ENCODE data around the gene PRPF38B.

The PRPF38B gene

DNA sequence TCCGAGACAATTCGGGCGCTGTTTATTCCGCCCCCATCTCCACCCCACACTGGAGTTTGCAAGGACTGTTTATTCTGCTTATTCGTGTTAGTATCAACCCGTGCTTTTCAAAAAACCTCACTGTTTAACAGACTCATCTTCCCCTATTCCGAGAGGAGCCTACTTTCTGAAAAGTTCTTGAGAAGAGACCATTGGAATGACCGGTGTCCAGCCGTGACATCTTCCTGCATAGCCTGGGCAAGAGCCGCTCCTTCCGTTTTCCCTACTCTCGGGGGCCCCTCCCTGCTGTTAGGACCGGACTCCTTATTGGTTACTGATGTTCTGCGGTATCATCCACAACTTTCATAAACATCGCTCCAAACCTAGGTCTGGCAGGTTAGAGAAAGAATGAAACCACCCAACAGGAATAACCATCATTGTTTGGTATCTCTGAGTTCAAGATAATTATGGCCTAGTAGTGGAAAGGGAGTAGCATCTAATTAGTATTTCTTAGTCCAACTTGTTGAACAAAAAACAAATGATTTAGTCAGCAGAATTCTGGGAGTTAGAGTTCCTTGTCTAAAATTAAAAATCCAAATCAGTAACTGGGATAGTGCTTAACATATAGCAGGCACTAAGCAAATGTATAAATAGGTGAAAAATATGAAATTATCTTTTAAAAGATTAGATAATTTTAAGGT is 55.2 kb downstream of the PRPF38B start:
- Histone ChIP-seq H3K4me3 (replicated peaks; ENCODE audit: low read depth, low read length) (peak overlapping the region; percentile 93), H3K36me3 (ENCODE audit: control insufficient read depth, insufficient read depth, low read length) (no peaks in the 10 kb centered on the region; the same call in none of the 2 replicates), H3K27me3 (replicated peaks; ENCODE audit: control insufficient read depth, insufficient read depth, low read length) (no peaks in the 10 kb centered on the region)
- peak; percentile 48 for DNase-seq (ENCODE audit: extremely low read depth, insufficient read length)
- TF ChIP-seq, protein P1, sequence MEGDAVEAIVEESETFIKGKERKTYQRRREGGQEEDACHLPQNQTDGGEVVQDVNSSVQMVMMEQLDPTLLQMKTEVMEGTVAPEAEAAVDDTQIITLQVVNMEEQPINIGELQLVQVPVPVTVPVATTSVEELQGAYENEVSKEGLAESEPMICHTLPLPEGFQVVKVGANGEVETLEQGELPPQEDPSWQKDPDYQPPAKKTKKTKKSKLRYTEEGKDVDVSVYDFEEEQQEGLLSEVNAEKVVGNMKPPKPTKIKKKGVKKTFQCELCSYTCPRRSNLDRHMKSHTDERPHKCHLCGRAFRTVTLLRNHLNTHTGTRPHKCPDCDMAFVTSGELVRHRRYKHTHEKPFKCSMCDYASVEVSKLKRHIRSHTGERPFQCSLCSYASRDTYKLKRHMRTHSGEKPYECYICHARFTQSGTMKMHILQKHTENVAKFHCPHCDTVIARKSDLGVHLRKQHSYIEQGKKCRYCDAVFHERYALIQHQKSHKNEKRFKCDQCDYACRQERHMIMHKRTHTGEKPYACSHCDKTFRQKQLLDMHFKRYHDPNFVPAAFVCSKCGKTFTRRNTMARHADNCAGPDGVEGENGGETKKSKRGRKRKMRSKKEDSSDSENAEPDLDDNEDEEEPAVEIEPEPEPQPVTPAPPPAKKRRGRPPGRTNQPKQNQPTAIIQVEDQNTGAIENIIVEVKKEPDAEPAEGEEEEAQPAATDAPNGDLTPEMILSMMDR (IDR thresholded peaks at IDR 0.05; ENCODE audit: insufficient read depth, low read length, poor library complexity, severe bottlenecking): no peak

- H3K4me3 ChIP-seq (replicated peaks; ENCODE audit: low read depth, low read length): no peak overlapping the region
- no peaks in the 10 kb centered on the region; the same call in none of the 2 replicates for H3K36me3 ChIP-seq (ENCODE audit: control insufficient read depth, insufficient read depth, low read length)
- H3K27me3 ChIP-seq (replicated peaks; ENCODE audit: control insufficient read depth, insufficient read depth, low read length): no peaks in the 10 kb centered on the region
- DNase-seq (ENCODE audit: extremely low read depth, insufficient read length): no peak
- TF ChIP-seq, protein P1 (IDR thresholded peaks at IDR 0.05; ENCODE audit: insufficient read depth, low read length, poor library complexity, severe bottlenecking): no peak
Observed at GRCh38 chr1:108747898-108748297, 55.8 kb downstream of the PRPF38B start.

DNA sequence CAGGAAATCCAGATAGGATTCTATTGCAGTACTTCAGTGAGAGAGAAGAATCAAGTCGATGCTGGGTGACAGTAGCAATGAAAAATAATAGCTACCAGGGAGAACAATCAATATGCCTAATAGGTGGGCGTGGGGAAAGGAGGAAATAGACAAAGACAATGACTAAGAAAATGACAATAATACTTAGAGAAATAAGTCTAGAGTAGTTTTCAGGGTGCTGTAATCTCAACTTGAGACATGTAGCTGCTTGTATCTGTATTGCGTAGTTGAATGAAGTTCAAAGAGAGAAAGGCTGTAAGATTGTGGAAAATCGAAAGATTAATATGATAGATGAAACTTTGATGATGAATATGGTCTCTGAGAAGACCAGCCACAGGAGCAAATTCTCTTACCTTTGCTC is 57.0 kb downstream of the PRPF38B start:
- Histone ChIP-seq H3K27me3 (replicated peaks; ENCODE audit: control insufficient read depth, insufficient read depth, low read length) (no peaks in the 10 kb centered on the region), H3K4me3 (replicated peaks; ENCODE audit: low read depth, low read length) (no peak overlapping the region), H3K36me3 (ENCODE audit: control insufficient read depth, insufficient read depth, low read length) (no peaks in the 10 kb centered on the region; the same call in none of the 2 replicates)
- DNase-seq (ENCODE audit: extremely low read depth, insufficient read length): no peak
- TF ChIP-seq, protein P1 (IDR thresholded peaks at IDR 0.05; ENCODE audit: insufficient read depth, low read length, poor library complexity, severe bottlenecking): no peak

GRCh38 chr1:108750476-108751181 is 58.5 kb downstream of the PRPF38B start:
- TF ChIP-seq, protein P1 (IDR thresholded peaks at IDR 0.05; ENCODE audit: insufficient read depth, low read length, poor library complexity, severe bottlenecking): no peak
- H3K36me3 ChIP-seq (ENCODE audit: control insufficient read depth, insufficient read depth, low read length): no peaks in the 10 kb centered on the region; the same call in none of the 2 replicates
- DNase-seq (ENCODE audit: extremely low read depth, insufficient read length): no peak
- no peaks in the 10 kb centered on the region for H3K27me3 ChIP-seq (replicated peaks; ENCODE audit: control insufficient read depth, insufficient read depth, low read length)
- no peak overlapping the region for H3K4me3 ChIP-seq (replicated peaks; ENCODE audit: low read depth, low read length)

Data from GM06990 (cell line).